BLaER1 (cell line): Measurements from ENCODE around the gene VPS13D.

Source experiments
- H3K27ac ChIP-seq: shearing (Covaris generic); formaldehyde crosslinking; 2 replicates; pipeline ENCODE4 v1.8.1; 2022
- H3K27me3 ChIP-seq: shearing (Covaris generic); formaldehyde crosslinking; 2 replicates; pipeline ENCODE4 v1.8.1; 2022
- H3K36me3 ChIP-seq: shearing (Covaris generic); formaldehyde crosslinking; 2 replicates; pipeline ENCODE4 v1.8.1; 2022
- H3K4me1 ChIP-seq: shearing (Covaris generic); formaldehyde crosslinking; 2 replicates; pipeline ENCODE4 v1.8.1; 2022
- H3K4me2 ChIP-seq: shearing (Covaris generic); formaldehyde crosslinking; 2 replicates; pipeline ENCODE4 v1.8.1; 2022
- H3K4me3 ChIP-seq: shearing (Covaris generic); formaldehyde crosslinking; 2 replicates; pipeline ENCODE4 v1.8.1; 2022
- H3K9ac ChIP-seq: shearing (Covaris generic); formaldehyde crosslinking; 2 replicates; pipeline ENCODE4 v1.8.1; 2022
- H3K9me3 ChIP-seq: shearing (Covaris generic); formaldehyde crosslinking; 2 replicates; pipeline ENCODE4 v1.8.1; 2022
- H4K20me1 ChIP-seq: shearing (Covaris generic); formaldehyde crosslinking; 2 replicates; pipeline ENCODE4 v1.8.1; 2022
- Cebpa-rat ChIP-seq: shearing (Covaris generic); IDR thresholded peaks from 2 replicates; pipeline ENCODE4 v1.8.1; 2022

The VPS13D gene

GRCh38 chr1:12185918-12186678, 43.7 kb upstream of the VPS13D start:
- peaks cover 46% of the 10 kb centered on the region for H3K4me1 ChIP-seq
- H4K20me1 ChIP-seq: 0 out of 2 replicates have a peak, but pooled peaks cover 3% of the 10 kb centered on the region
- no peaks in the 10 kb centered on the region for H3K27me3 ChIP-seq
- no peak for TF ChIP-seq Cebpa-rat
- peak overlapping the region; percentile 25; the same call in 1 of the 2 replicates for H3K9ac ChIP-seq
- H3K36me3 ChIP-seq: no peaks in the 10 kb centered on the region
- H3K27ac ChIP-seq: peak overlapping the region; percentile 56
- no peak overlapping the region for H3K4me3 ChIP-seq
- H3K9me3 ChIP-seq: no peaks in the 10 kb centered on the region
- H3K4me2 ChIP-seq: peak overlapping the region; percentile 78

- Histone ChIP-seq H3K9ac (no peak overlapping the region), H3K36me3 (no peaks in the 10 kb centered on the region), H3K4me2 (peak overlapping the region; percentile 78; the same call in 1 of the 2 replicates), H3K27me3 (no peaks in the 10 kb centered on the region), H3K27ac (no peak overlapping the region), H3K4me1 (peaks cover 51% of the 10 kb centered on the region), H3K4me3 (no peak overlapping the region), H4K20me1 (no peaks in the 10 kb centered on the region), H3K9me3 (no peaks in the 10 kb centered on the region)
- no peak for TF ChIP-seq Cebpa-rat
Measured at GRCh38 chr1:12186679-12186985, 43.2 kb upstream of the VPS13D start.

GRCh38 chr1:12188115-12188514, 41.7 kb upstream of the VPS13D start:
- Histone ChIP-seq H3K27me3 (no peaks in the 10 kb centered on the region), H4K20me1 (no peaks in the 10 kb centered on the region)

GRCh38 chr1:12188657-12189327, 41.0 kb upstream of the VPS13D start:
- no peak overlapping the region for H3K4me3 ChIP-seq
- H3K36me3 ChIP-seq: no peaks in the 10 kb centered on the region
- no peaks in the 10 kb centered on the region for H3K9me3 ChIP-seq
- no peak overlapping the region for H3K4me2 ChIP-seq
- H3K4me1 ChIP-seq: peaks cover 50% of the 10 kb centered on the region
- no peak overlapping the region for H3K27ac ChIP-seq
- H4K20me1 ChIP-seq: no peaks in the 10 kb centered on the region
- no peak overlapping the region for H3K9ac ChIP-seq
- TF ChIP-seq Cebpa-rat: no peak
- H3K27me3 ChIP-seq: no peaks in the 10 kb centered on the region

More at GRCh38 chr1:12188115-12188514, 41.7 kb upstream of the VPS13D start:
- no peak overlapping the region for H3K4me2 ChIP-seq
- no peak overlapping the region for H3K27ac ChIP-seq
- H3K9ac ChIP-seq: no peak overlapping the region
- TF ChIP-seq Cebpa-rat: no peak
- H3K9me3 ChIP-seq: no peaks in the 10 kb centered on the region
- no peak overlapping the region for H3K4me3 ChIP-seq
- H3K4me1 ChIP-seq: peaks cover 51% of the 10 kb centered on the region
- H3K36me3 ChIP-seq: no peaks in the 10 kb centered on the region

GRCh38 chr1:12189328-12189682, 40.5 kb upstream of the VPS13D start:
- no peak overlapping the region for H3K27ac ChIP-seq
- no peaks in the 10 kb centered on the region for H3K27me3 ChIP-seq
- no peak overlapping the region for H3K9ac ChIP-seq
- no peaks in the 10 kb centered on the region for H3K36me3 ChIP-seq
- H3K4me3 ChIP-seq: no peak overlapping the region
- no peak overlapping the region for H3K4me2 ChIP-seq
- H3K9me3 ChIP-seq: no peaks in the 10 kb centered on the region
- H4K20me1 ChIP-seq: no peaks in the 10 kb centered on the region
- H3K4me1 ChIP-seq: peaks cover 45% of the 10 kb centered on the region
- TF ChIP-seq Cebpa-rat: no peak

GRCh38 chr1:12191242-12192032, 38.4 kb upstream of the VPS13D start:
- Histone ChIP-seq H3K9ac (no peak overlapping the region), H3K9me3 (no peaks in the 10 kb centered on the region), H3K4me2 (peak overlapping the region; percentile 42), H4K20me1 (no peaks in the 10 kb centered on the region), H3K27ac (no peak overlapping the region), H3K36me3 (no peaks in the 10 kb centered on the region), H3K27me3 (no peaks in the 10 kb centered on the region), H3K4me1 (peaks cover 29% of the 10 kb centered on the region), H3K4me3 (no peak overlapping the region)
- TF ChIP-seq Cebpa-rat: no peak

- Histone ChIP-seq H3K36me3 (no peaks in the 10 kb centered on the region), H3K9ac (no peak overlapping the region), H3K4me2 (no peak overlapping the region), H3K27ac (no peak overlapping the region), H4K20me1 (no peaks in the 10 kb centered on the region), H3K4me1 (peaks cover 57% of the 10 kb centered on the region), H3K27me3 (no peaks in the 10 kb centered on the region), H3K4me3 (no peak overlapping the region), H3K9me3 (no peaks in the 10 kb centered on the region)
- TF ChIP-seq Cebpa-rat: no peak
Measured at GRCh38 chr1:12194666-12195216, 35.1 kb upstream of the VPS13D start.

- Histone ChIP-seq H3K4me1 (peaks cover 64% of the 10 kb centered on the region), H3K27ac (no peak overlapping the region), H3K9me3 (no peaks in the 10 kb centered on the region), H3K4me2 (no peak overlapping the region), H3K27me3 (no peaks in the 10 kb centered on the region), H3K36me3 (no peaks in the 10 kb centered on the region), H4K20me1 (no peaks in the 10 kb centered on the region), H3K9ac (no peak overlapping the region), H3K4me3 (no peak overlapping the region)
- no peak for TF ChIP-seq Cebpa-rat
Measured at GRCh38 chr1:12195416-12195815, 34.4 kb upstream of the VPS13D start.

GRCh38 chr1:12196641-12197482, 33.0 kb upstream of the VPS13D start:
- no peak overlapping the region for H3K9ac ChIP-seq
- H3K36me3 ChIP-seq: no peaks in the 10 kb centered on the region
- no peak overlapping the region for H3K4me3 ChIP-seq
- H3K9me3 ChIP-seq: no peaks in the 10 kb centered on the region
- no peak overlapping the region for H3K27ac ChIP-seq
- H3K4me1 ChIP-seq: peaks cover 57% of the 10 kb centered on the region
- no peaks in the 10 kb centered on the region for H4K20me1 ChIP-seq
- no peak; the same call in 1 of the 2 replicates for TF ChIP-seq Cebpa-rat
- peak overlapping the region; percentile 20; the same call in 1 of the 2 replicates for H3K4me2 ChIP-seq
- H3K27me3 ChIP-seq: no peaks in the 10 kb centered on the region
